Kidney glomerular epithelial cell (primary cell): ENCODE data around the gene THAP7.
A peak's percentile ranks its signal among the peaks of the same experiment; 100 is the strongest.

Experiments used
- DNase-seq: peaks from one replicate; lab custom pipeline; 2025; lab: John Stamatoyannopoulos, UW

Gene THAP7

GRCh38 chr22:21031545-21032036 is 29.7 kb upstream of the THAP7 start:
- no peak for DNase-seq

GRCh38 chr22:21030621-21031544 is 29.0 kb upstream of the THAP7 start:
- no peak for DNase-seq

- no peak for DNase-seq
Observed at GRCh38 chr22:21030032-21030431, 28.1 kb upstream of the THAP7 start.

GRCh38 chr22:21029486-21030025 is 27.6 kb upstream of the THAP7 start:
- DNase-seq, result no peak

GRCh38 chr22:21028277-21029251 is 26.6 kb upstream of the THAP7 start:
- no peak for DNase-seq

- no peak for DNase-seq
Observed at GRCh38 chr22:21026783-21027692, 25.1 kb upstream of the THAP7 start.

- DNase-seq, result no peak
Observed at GRCh38 chr22:21025763-21026755, 24.1 kb upstream of the THAP7 start.

GRCh38 chr22:21025266-21025665 is 23.3 kb upstream of the THAP7 start:
- DNase-seq, result no peak

- no peak for DNase-seq
Observed at GRCh38 chr22:21022955-21023614, 21.2 kb upstream of the THAP7 start.

GRCh38 chr22:21022507-21022906 is 20.6 kb upstream of the THAP7 start:
- no peak for DNase-seq

GRCh38 chr22:21020802-21021429 is 19.0 kb upstream of the THAP7 start:
- no peak for DNase-seq

- DNase-seq, result no peak
Observed at GRCh38 chr22:21018314-21018713, 16.4 kb upstream of the THAP7 start.

GRCh38 chr22:21016644-21017420 is 14.9 kb upstream of the THAP7 start:
- no peak for DNase-seq

GRCh38 chr22:21015466-21016006 is 13.6 kb upstream of the THAP7 start:
- no peak for DNase-seq

GRCh38 chr22:21014726-21015465 is 13.0 kb upstream of the THAP7 start, which contains the start of gene P2RX6:
P2RX6 (plus strand) TSS chr22:21015165; CDS start chr22:21015175, 10 bp downstream.
- no peak for DNase-seq

- peak; percentile 91 for DNase-seq
Observed at GRCh38 chr22:21014202-21014725, 12.3 kb upstream of the THAP7 start.
